ENCODE results near the gene GMPR. TPM values are rescaled to one million over a fixed set of nuclear protein-coding genes. Genes with fewer than 3 reads are reported as not detected.

GMPR gene
- total RNA-seq, 1 donor: 6.5 TPM

- Histone ChIP-seq H2AFZ (ENCODE audit: low read length) (no peak overlapping the region), H3K27me3 (ENCODE audit: insufficient read depth, low read length) (no peaks in the 10 kb centered on the region), H3K4me2 (ENCODE audit: insufficient read depth, low read length) (peak overlapping the region; percentile 74), H4K20me1 (ENCODE audit: insufficient read depth, low read length) (peaks cover 12% of the 10 kb centered on the region), H3K79me2 (ENCODE audit: insufficient read depth, low read length) (no peaks in the 10 kb centered on the region), H3K4me1 (ENCODE audit: insufficient read depth, low read length) (peaks cover 52% of the 10 kb centered on the region), H3K27ac (ENCODE audit: low read depth, low read length) (peak overlapping the region; percentile 98), H3K9me3 (ENCODE audit: low read depth, low read length) (no peaks in the 10 kb centered on the region), H3K36me3 (ENCODE audit: insufficient read depth, low read length) (no peaks in the 10 kb centered on the region), H3K4me3 (ENCODE audit: insufficient read depth, low read length) (no peak overlapping the region)
- TF ChIP-seq CTCF (IDR thresholded peaks at IDR 0.05; ENCODE audit: extremely low read depth, low read depth, low read length): peak; percentile 92
- peak; percentile 86 for DNase-seq (ENCODE audit: insufficient read length, low spot score, missing footprints)
These were observed 78.4 kb downstream of the GMPR start for GRCh38 chr6:16316741-16317251.

- Histone ChIP-seq H3K79me2 (ENCODE audit: insufficient read depth, low read length) (peaks cover 3% of the 10 kb centered on the region), H3K4me2 (ENCODE audit: insufficient read depth, low read length) (peak overlapping the region; percentile 59), H3K4me3 (ENCODE audit: insufficient read depth, low read length) (no peak overlapping the region), H4K20me1 (ENCODE audit: insufficient read depth, low read length) (peaks cover 20% of the 10 kb centered on the region), H3K9me3 (ENCODE audit: low read depth, low read length) (no peaks in the 10 kb centered on the region), H3K4me1 (ENCODE audit: insufficient read depth, low read length) (peaks cover 62% of the 10 kb centered on the region), H3K27me3 (ENCODE audit: insufficient read depth, low read length) (no peaks in the 10 kb centered on the region), H3K36me3 (ENCODE audit: insufficient read depth, low read length) (no peaks in the 10 kb centered on the region), H3K27ac (ENCODE audit: low read depth, low read length) (peak overlapping the region; percentile 98), H2AFZ (ENCODE audit: low read length) (peak overlapping the region; percentile 37)
- peak; percentile 95 for DNase-seq (ENCODE audit: insufficient read length, low spot score, missing footprints)
- TF ChIP-seq CTCF (IDR thresholded peaks at IDR 0.05; ENCODE audit: extremely low read depth, low read depth, low read length): no peak
These were observed 80.2 kb downstream of the GMPR start for GRCh38 chr6:16318538-16318937.

- peaks cover 23% of the 10 kb centered on the region for H4K20me1 ChIP-seq (ENCODE audit: insufficient read depth, low read length)
- peak overlapping the region; percentile 98 for H3K27ac ChIP-seq (ENCODE audit: low read depth, low read length)
- no peak for TF ChIP-seq CTCF (IDR thresholded peaks at IDR 0.05; ENCODE audit: extremely low read depth, low read depth, low read length)
- H3K79me2 ChIP-seq (ENCODE audit: insufficient read depth, low read length): peaks cover 3% of the 10 kb centered on the region
- peak overlapping the region; percentile 91 for H3K4me2 ChIP-seq (ENCODE audit: insufficient read depth, low read length)
- H3K36me3 ChIP-seq (ENCODE audit: insufficient read depth, low read length): no peaks in the 10 kb centered on the region
- peaks cover 62% of the 10 kb centered on the region for H3K4me1 ChIP-seq (ENCODE audit: insufficient read depth, low read length)
- H3K27me3 ChIP-seq (ENCODE audit: insufficient read depth, low read length): no peaks in the 10 kb centered on the region
- no peaks in the 10 kb centered on the region for H3K9me3 ChIP-seq (ENCODE audit: low read depth, low read length)
- H2AFZ ChIP-seq (ENCODE audit: low read length): peak overlapping the region; percentile 37
- H3K4me3 ChIP-seq (ENCODE audit: insufficient read depth, low read length): no peak overlapping the region
- no peak for DNase-seq (ENCODE audit: insufficient read length, low spot score, missing footprints)
These were observed 80.8 kb downstream of the GMPR start for GRCh38 chr6:16318953-16319720.

- Histone ChIP-seq H3K4me3 (ENCODE audit: insufficient read depth, low read length) (peak overlapping the region; percentile 63), H3K4me2 (ENCODE audit: insufficient read depth, low read length) (peak overlapping the region; percentile 91), H2AFZ (ENCODE audit: low read length) (peak overlapping the region; percentile 54), H3K27me3 (ENCODE audit: insufficient read depth, low read length) (no peaks in the 10 kb centered on the region), H3K4me1 (ENCODE audit: insufficient read depth, low read length) (peaks cover 69% of the 10 kb centered on the region), H4K20me1 (ENCODE audit: insufficient read depth, low read length) (peaks cover 29% of the 10 kb centered on the region), H3K36me3 (ENCODE audit: insufficient read depth, low read length) (no peaks in the 10 kb centered on the region), H3K27ac (ENCODE audit: low read depth, low read length) (peak overlapping the region; percentile 98), H3K9me3 (ENCODE audit: low read depth, low read length) (no peaks in the 10 kb centered on the region), H3K79me2 (ENCODE audit: insufficient read depth, low read length) (peaks cover 3% of the 10 kb centered on the region)
- no peak for TF ChIP-seq CTCF (IDR thresholded peaks at IDR 0.05; ENCODE audit: extremely low read depth, low read depth, low read length)
- DNase-seq (ENCODE audit: insufficient read length, low spot score, missing footprints): peak; percentile 95
These were observed 81.6 kb downstream of the GMPR start for GRCh38 chr6:16319813-16320532.

Measured in osteoblast (primary cell).